Small intestine (tissue), 16 donors: Measurements from ENCODE around the gene EEIG1. TPM values are rescaled to one million over a fixed set of nuclear protein-coding genes. Genes with fewer than 3 reads are reported as not detected.
"Not testable (repeated sequence)": the region's sequence is repeated elsewhere in the genome, so short reads cannot be mapped to it uniquely, and the experiment has no call there.

ENCODE experiments used
- DNase-seq, 2 donors: peaks; one replicate each; pipeline versions ENCODE4 v3.0.0 to v3.0.0-alpha.2; 2013
- FAIRE-seq: peaks from 2 replicates; lab custom pipeline; 2012; peaks lifted over from hg19 to GRCh38; lab: Jason Lieb, UNC
- H3K27ac ChIP-seq, 3 donors: one replicate each; pipeline ENCODE4 v1.5.1; 2013; ENCODE audit warnings: low read length in 2 of 3, mild to moderate bottlenecking in 2 of 3, control low read depth in 1 of 3, inconsistent platforms in 1 of 3, low read depth in 1 of 3, moderate library complexity in 1 of 3
- H3K27me3 ChIP-seq, 3 donors: one replicate each; pipeline ENCODE4 v1.6.1; 2013; ENCODE audit warnings: low read length in 3 of 3, inconsistent platforms in 1 of 3; ENCODE audit not compliant: control insufficient read depth in 3 of 3, insufficient read depth in 3 of 3
- H3K36me3 ChIP-seq, 3 donors: one replicate each; pipeline ENCODE4 v1.6.1; 2013; ENCODE audit warnings: low read length in 3 of 3, inconsistent platforms in 1 of 3, low read depth in 1 of 3, mild to moderate bottlenecking in 1 of 3, moderate library complexity in 1 of 3; ENCODE audit not compliant: control insufficient read depth in 3 of 3, insufficient read depth in 2 of 3
- H3K4me1 ChIP-seq, 3 donors: one replicate each; pipeline ENCODE4 v1.6.1; 2013; ENCODE audit warnings: low read length in 2 of 3, inconsistent platforms in 1 of 3, low read depth in 1 of 3, mild to moderate bottlenecking in 1 of 3, moderate library complexity in 1 of 3; ENCODE audit not compliant: control insufficient read depth in 3 of 3, insufficient read depth in 2 of 3
- H3K4me3 ChIP-seq, 3 donors: one replicate each; pipeline ENCODE4 v1.5.1; 2013; ENCODE audit warnings: low read length in 3 of 3, control low read depth in 1 of 3, inconsistent platforms in 1 of 3, low read depth in 1 of 3, mild to moderate bottlenecking in 1 of 3, moderate library complexity in 1 of 3
- H3K9me3 ChIP-seq, 2 donors: one replicate each; pipeline ENCODE4 v1.6.1; 2013; ENCODE audit warnings: low read depth in 1 of 2, low read length in 1 of 2; ENCODE audit not compliant: control insufficient read depth in 2 of 2, insufficient read depth in 1 of 2
- WGBS, 3 donors: extraction: QIAGEN DNeasy Blood & Tissue Kit; methylation state at CpG; one replicate each; pipeline ENCODE4 v1.1.7; 2013; 5-methylcytosine and 5-hydroxymethylcytosine counted together
- long read RNA-seq, 10 donors: transcript quantifications; one replicate each; lab custom pipeline, GENCODE V29; 2026
- polyA plus RNA-seq, 4 donors: library from polyadenylated mRNA; stranded (reverse) in 3 of 4; unstranded in 1 of 4; fragments of 200-250 nt in 3 of 4; fragments of 120-200 nt in 1 of 4; gene quantifications; one replicate each; pipeline versions ENCODE4 v1.2.1 to v1.2.3, GENCODE V29; 2013
- donor health status: healthy with polysubstance abuse.
- donor health status: control.
- donor health status: control.
- donor health status: Bipolar disorder and iron deficiency.
- donor health status: healthy.

Gene EEIG1
- polyA plus RNA-seq, result 100 to 1,000 TPM in 1 of 4 donors, 10 to 100 TPM in 3; 43.9 to 123 (median 58.9) TPM
- long read RNA-seq, donor 1, full-length matches to known transcripts, result 9 of 9 reads
- long read RNA-seq, donor 1, partial matches to known transcripts, result 0 of 9 reads
- long read RNA-seq, donor 1, other reads (novel, unspliced or antisense), result 0 of 9 reads
- long read RNA-seq, donor 2, full-length matches to known transcripts, result 4 of 4 reads
- long read RNA-seq, donor 2, partial matches to known transcripts, result 0 of 4 reads
- long read RNA-seq, donor 2, other reads (novel, unspliced or antisense), result 0 of 4 reads
- long read RNA-seq, donor 3, partial matches to known transcripts, result 5 of 7 reads
- long read RNA-seq, donor 3, other reads (novel, unspliced or antisense), result 0 of 7 reads
- long read RNA-seq, donor 4, result 0 reads
- long read RNA-seq, donor 5, partial matches to known transcripts, result 0 of 2 reads
- long read RNA-seq, donor 5, other reads (novel, unspliced or antisense), result 0 of 2 reads
- long read RNA-seq, donor 6, full-length matches to known transcripts, result 5 of 5 reads
- long read RNA-seq, donor 6, partial matches to known transcripts, result 0 of 5 reads
- long read RNA-seq, donor 6, other reads (novel, unspliced or antisense), result 0 of 5 reads
- long read RNA-seq, donor 7, result 0 reads
- long read RNA-seq, donor 8, full-length matches to known transcripts, result 1 of 1 reads
- long read RNA-seq, donor 8, partial matches to known transcripts, result 0 of 1 reads
- long read RNA-seq, donor 8, other reads (novel, unspliced or antisense), result 0 of 1 reads
- long read RNA-seq, donor 9, result 0 reads
- long read RNA-seq, donor 10, full-length matches to known transcripts, result 5 of 5 reads
- long read RNA-seq, donor 10, partial matches to known transcripts, result 0 of 5 reads
- long read RNA-seq, donor 10, other reads (novel, unspliced or antisense), result 0 of 5 reads

- Histone ChIP-seq H3K27ac (peak within 1 kb of the TSS; percentile 94 to 98 (median 94)), H3K36me3 (peaks cover 0 to 20% (median 0%) of the 10 kb centered on the region in 3 donors), H3K4me1 (peaks cover 4 to 37% (median 5%) of the 10 kb centered on the region in 3 donors), H3K27me3 (no peaks in the 10 kb centered on the region), H3K9me3 (no peaks in the 10 kb centered on the region), H3K4me3 (peak within 1 kb of the TSS; percentile 83 to 97 (median 86))
- DNase-seq (peak; percentile 94 to 98), FAIRE-seq (no peak)
- WGBS, 3 donors, result 0 to 1% (median 0%) methylated on average over 43 to 93 of the region's 93 CpGs
These were observed at the start of gene EEIG1 for GRCh38 chr9:127980706-127981558. EEIG1 (minus strand) TSS chr9:127980989; CDS start chr9:127980137, 852 bp downstream.

DNA sequence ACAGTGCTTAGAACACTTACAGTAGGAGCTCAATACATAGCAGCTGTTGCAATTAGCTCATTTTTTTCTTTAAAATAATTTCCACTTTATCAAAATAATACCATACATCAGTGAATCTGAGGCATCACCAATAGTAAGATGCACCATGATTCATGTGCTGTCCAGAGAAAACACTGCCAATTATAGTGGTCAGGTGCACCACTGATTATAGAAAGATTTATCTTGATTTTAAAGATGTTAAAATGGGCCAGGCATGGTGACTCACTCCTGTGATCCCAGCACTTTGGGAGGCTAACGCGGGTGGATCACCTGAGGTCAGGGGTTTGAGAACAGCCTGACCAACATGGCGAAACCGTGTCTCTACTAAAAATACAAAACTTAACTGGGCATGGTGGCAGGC, 46.9 kb upstream of the EEIG1 start:
- Histone ChIP-seq H3K27ac (peak overlapping the region in 1 of 3 donors; percentile 60), H3K36me3 (no peaks in the 10 kb centered on the region)
- no peak for DNase-seq

GRCh38 chr9:128026773-128027541, 46.2 kb upstream of the EEIG1 start:
- FAIRE-seq, result no peak

More for the DNA sequence above, 46.9 kb upstream of the EEIG1 start:
- Histone ChIP-seq H3K9me3 (no peaks in the 10 kb centered on the region), H3K27me3 (no peaks in the 10 kb centered on the region), H3K4me1 (no peaks in the 10 kb centered on the region), H3K4me3 (no peak overlapping the region)
- no peak for FAIRE-seq
- WGBS, 3 donors, result 76 to 86% (median 81%) methylated on average over 4 of the region's 4 CpGs

DNA sequence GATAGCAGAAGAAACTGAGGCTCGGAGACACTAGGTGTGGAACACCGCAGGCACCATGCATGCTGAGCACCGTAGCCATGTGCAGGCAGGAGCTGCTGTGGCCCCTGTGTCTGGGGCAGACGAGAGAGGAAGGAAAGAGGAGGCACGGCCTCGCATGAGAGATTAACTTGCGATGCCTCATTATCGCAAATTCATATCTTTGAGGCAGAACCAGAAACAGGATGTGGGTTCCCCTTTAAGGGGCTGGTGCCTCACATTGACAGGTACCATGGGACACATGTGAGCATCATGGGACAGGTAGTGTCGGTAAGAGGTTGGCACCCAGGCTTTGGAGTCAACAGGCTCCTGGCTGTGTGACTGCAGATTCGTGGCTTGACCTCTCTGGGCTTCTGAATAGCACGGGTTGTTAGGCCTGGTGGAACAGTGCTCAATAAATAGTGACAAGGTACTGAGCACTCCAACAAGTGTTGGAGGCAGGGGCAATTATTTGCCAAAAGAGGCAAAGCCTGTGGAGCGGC, 45.5 kb upstream of the EEIG1 start:
- Histone ChIP-seq H3K36me3 (no peaks in the 10 kb centered on the region), H3K9me3 (no peaks in the 10 kb centered on the region), H3K4me1 (no peaks in the 10 kb centered on the region), H3K4me3 (no peak overlapping the region), H3K27me3 (no peaks in the 10 kb centered on the region), H3K27ac (peak overlapping the region in 2 of 3 donors; percentile 78 to 98)
- no peak for FAIRE-seq
- DNase-seq, result peak in 1 of 2 donors; percentile 70
- 64 to 87% (median 71%) methylated on average over 12 of the region's 12 CpGs for WGBS, 3 donors

More at GRCh38 chr9:128026773-128027541, 46.2 kb upstream of the EEIG1 start:
- DNase-seq, result peak in 1 of 2 donors; percentile 48
- Histone ChIP-seq H3K9me3 (no peaks in the 10 kb centered on the region), H3K4me3 (no peak overlapping the region), H3K4me1 (no peaks in the 10 kb centered on the region), H3K27me3 (no peaks in the 10 kb centered on the region), H3K36me3 (no peaks in the 10 kb centered on the region), H3K27ac (peak overlapping the region in 2 of 3 donors; percentile 78 to 98)
- WGBS, 3 donors, result 59 to 75% (median 71%) methylated on average over 11 of the region's 11 CpGs

GRCh38 chr9:128025736-128026135, 44.9 kb upstream of the EEIG1 start:
- FAIRE-seq, result no peak

DNA sequence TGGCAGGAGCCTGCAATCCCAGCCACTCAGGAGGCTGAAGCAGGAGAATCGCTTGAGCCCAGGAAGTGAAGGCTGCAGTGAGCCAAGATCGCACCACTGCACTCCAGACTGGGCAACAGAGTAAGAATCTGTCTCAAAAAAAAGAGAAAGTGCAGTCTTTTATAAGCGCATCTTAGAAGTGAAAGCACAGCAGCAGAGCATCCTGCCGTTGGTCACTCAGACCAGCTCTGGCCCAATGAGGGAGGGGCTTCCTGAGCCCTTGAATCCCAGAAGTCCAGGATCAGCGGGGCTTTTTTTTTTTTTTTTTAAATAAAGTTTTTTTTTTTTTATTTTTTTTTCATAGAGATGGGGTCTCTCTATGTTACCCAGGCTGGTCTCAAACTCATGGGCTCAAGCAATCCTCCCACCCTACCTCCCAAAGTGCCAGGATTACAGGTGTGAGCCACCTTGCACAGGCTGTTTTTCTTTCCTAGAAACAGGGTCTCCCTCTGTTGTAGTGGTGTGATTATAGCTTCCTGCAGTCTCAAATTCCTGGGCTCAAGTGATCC, 44.0 kb upstream of the EEIG1 start:
- Histone ChIP-seq H3K4me3 (no peak overlapping the region), H3K27me3 (no peaks in the 10 kb centered on the region), H3K9me3 (no peaks in the 10 kb centered on the region), H3K4me1 (no peaks in the 10 kb centered on the region), H3K36me3 (no peaks in the 10 kb centered on the region), H3K27ac (peak overlapping the region in 1 of 3 donors; percentile 98)
- no peak for DNase-seq
- 62 to 84% (median 71%) methylated on average over 5 of the region's 5 CpGs for WGBS, 3 donors
- FAIRE-seq, result no peak

More at GRCh38 chr9:128025736-128026135, 44.9 kb upstream of the EEIG1 start:
- WGBS, 3 donors, result 41 to 73% (median 51%) methylated on average over 4 of the region's 4 CpGs
- DNase-seq, result no peak
- peak overlapping the region in 2 of 3 donors; percentile 78 to 98 for H3K27ac ChIP-seq
- H3K9me3 ChIP-seq, result no peaks in the 10 kb centered on the region
- no peaks in the 10 kb centered on the region for H3K36me3 ChIP-seq
- no peaks in the 10 kb centered on the region for H3K4me1 ChIP-seq
- H3K27me3 ChIP-seq, result no peaks in the 10 kb centered on the region
- no peak overlapping the region for H3K4me3 ChIP-seq

GRCh38 chr9:128023671-128024070, 42.9 kb upstream of the EEIG1 start:
- WGBS, 3 donors, result 80 to 89% (median 80%) methylated on average over 12 of the region's 12 CpGs

More at GRCh38 chr9:128023671-128024070, 42.9 kb upstream of the EEIG1 start:
- H3K27ac ChIP-seq, H3K4me1 ChIP-seq, FAIRE-seq, H3K9me3 ChIP-seq, H3K36me3 ChIP-seq, DNase-seq, H3K4me3 ChIP-seq, H3K27me3 ChIP-seq: not testable (repeated sequence)
